Activated naive CD4-positive, alpha-beta T cell (primary cell): ENCODE measurements around the gene BTN2A1.
"Not testable (repeated sequence)": the region's sequence is repeated elsewhere in the genome, so short reads cannot be mapped to it uniquely, and the experiment has no call there.

Experiments used
- DNase-seq, 4 experiments: peaks; one replicate each; lab custom pipeline; 2025; lab: John Stamatoyannopoulos, UW

The BTN2A1 gene

DNA sequence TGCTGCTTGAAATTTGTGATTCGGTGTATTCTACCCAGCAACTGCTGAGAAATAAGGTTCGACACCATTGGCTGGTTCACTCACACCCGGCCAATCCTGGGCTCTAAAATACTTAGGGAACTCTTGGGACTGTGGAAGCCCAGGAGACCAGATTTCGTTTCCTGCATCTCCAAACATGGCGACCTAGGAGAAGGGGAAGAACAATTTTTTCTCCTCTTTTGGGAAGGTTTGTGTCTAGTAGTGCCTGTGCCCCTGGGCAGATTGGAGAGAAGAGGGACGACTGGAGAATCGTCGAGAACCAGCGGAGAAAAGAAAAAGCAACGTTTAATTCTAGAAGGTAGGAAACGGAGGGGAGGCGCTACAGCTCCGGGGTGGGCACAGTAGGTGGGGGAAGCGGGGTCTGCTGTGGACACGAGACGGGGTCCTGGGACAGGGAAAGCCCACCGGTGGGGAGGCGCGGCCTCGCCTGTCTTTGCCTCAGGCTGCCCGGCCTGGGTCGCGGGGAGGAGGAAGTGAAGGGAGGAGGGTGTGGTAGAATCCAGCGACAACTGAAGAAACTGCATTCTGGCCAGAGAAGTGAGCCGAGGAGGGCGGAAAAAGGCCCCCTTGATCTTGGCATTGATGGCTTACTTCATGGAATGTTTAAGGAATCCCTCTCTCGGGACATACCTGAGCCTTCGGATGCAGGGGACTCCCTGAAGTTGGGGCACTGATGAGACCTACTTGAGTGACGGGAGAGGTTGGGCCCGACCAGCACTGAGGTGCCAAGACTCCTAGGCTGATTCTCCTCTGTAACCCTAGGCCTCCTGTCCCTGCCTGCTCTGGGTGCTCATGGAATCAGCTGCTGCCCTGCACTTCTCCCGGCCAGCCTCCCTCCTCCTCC is at the start of gene BTN2A1:
Gene BTN2A1, plus strand, starts transcription at position 150 of the 883 bp plus-strand sequence. Its CDS starts 682 bp downstream, at position 832.
- peak in 3 of 4 experiments; percentile 14 to 39 (median 33) for DNase-seq

DNA sequence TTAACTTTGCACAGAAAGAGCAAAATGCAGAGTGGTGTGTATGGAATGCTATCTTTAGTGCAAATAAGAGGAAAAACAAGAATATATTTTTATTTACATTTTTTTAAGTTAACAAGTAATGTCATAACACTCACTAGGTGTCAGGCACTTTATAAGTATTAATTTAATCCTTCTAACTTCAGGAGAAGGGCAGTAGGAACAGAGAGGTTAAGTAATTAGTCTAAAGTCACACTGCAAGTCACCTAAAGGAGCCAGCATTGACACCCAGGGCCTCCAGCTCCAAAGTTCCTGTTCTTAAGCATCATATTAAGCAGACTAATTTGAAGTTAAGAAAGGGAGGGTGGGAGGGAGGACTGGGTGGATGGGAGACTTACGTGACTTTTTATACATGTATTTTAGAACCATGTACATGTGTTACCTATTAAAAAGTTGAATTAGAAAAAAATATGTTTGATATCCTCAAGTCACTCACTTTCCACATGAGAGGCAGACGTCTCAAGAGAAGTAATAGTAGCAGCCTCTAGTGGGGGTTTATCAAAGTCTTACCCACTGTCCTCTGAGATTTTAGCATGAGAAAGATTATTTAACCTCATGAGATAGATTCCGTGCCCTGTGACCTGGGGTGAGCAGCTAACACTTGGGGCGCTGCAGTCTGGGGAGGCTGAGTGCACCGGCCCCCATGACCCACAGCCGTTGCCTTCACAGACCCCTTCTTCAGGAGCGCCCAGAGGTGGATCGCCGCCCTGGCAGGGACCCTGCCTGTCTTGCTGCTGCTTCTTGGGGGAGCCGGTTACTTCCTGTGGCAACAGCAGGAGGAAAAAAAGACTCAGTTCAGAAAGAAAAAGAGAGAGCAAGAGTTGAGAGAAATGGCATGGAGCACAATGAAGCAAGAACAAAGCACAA is 48.7 kb upstream of the BTN2A1 start:
- no peak for DNase-seq

DNA sequence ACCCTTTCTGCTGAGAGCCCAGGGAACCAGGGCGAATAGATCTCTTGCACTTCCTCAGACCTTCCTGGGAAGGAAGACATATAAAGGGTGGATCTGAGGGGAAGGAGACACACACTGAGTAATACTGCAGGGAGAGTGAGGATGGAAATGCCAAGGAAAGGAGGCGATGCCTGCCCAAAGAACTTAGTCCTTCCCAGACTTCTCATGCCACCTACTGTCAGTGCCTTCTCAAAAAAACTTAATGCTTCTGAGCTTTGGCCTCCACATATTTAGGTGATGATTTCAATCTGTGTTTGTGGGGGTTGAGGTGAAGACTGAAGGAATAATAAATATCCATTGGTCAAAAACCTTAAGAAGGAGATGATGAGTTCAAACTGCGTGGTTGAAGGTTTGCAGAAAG is 46.0 kb upstream of the BTN2A1 start:
- no peak for DNase-seq

DNA sequence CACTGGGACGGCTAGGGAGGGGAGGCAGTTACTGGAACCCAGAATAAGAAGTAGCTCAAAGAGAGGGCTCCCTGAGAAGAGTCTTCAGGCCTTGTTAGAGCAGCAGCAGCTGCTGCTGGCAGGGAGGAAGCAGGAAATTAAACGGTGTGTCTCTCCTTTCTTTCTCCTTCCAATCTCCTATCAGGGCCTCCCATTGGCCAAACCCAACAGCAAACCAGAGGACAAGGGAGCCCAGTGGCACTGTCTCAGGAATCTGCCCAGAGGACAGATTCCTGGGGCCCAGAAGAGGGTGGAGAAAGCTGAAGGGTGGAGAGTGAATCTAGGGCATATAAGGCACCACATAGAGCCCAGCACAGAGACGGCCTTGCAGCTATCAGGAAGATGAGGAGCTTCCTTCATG is 45.5 kb upstream of the BTN2A1 start:
- DNase-seq, result no peak

DNA sequence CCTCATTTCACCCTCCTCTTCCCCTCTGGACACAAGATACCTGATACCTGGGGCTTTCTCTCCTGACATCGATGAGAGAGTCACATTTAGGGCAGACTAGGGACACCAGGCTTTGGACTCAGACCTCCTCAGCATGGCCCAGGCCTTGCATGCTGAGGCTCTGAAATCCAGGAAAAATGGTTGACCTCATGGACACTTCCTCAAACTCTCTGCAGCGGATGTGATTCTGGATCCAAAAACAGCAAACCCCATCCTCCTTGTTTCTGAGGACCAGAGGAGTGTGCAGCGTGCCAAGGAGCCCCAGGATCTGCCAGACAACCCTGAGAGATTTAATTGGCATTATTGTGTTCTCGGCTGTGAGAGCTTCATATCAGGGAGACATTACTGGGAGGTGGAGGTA is 44.8 kb upstream of the BTN2A1 start:
- DNase-seq, result no peak

DNA sequence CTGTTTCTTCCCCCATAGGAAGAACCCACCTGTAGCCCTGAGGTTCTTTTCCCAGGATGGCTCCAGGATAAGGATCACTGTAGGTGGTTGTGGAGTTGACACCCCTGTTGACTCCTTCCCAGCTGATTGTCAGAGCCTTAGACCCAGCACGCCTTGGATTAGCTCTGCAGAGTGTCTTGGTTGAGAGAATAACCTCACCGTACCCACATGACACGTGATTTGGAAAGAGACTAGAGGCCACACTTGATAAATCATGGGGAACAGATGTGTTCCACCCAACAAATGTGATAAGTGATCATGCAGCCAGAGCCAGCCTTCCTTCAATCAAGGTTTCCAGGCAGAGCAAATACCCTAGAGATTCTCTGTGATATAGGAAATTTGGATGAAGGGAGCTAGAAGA is 43.5 kb upstream of the BTN2A1 start:
- DNase-seq, result no peak

DNA sequence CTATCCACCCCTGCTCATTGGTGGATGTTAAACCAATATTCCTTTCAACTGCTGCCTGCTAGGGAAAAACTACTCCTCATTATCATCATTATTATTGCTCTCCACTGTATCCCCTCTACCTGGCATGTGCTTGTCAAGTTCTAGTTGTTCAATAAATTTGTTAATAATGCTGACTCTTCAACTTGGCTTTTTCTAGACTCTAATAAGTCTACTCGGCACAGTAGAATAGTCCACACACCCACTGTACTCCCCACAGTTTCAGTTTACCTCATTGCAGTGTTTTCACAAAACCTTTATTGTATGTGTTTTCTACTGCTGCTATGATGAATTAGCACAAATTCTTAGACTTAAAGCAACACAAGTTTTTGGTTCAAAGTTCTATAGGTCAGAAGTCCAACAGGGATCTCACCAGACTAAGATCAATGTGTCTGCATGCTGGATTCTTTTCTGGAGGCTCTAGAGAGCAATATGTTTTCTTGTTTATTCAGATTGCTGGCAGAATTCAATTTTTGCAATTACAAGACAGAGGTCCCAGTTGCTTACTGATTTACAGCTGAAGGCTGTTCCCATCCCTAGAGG is 42.6 kb upstream of the BTN2A1 start:
- DNase-seq, result no peak

DNA sequence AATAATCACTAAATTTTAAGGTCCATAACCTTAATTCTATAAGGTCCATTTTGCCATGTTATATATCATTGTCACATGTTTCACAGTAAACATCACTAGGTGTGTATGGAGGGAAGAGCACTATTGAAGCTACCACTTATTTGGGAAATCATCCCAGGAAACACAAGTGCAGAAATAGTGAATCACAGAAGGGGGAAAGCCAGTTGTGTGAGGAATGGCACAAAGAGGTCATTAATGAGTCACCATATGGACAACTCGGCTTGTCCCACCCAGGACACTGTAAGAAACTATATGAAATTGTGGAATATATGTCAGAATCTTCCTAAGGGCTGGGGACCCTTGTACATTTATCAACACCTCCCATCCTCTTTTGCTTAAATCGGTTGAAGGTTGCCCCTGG is 42.0 kb upstream of the BTN2A1 start:
- no peak for DNase-seq

DNA sequence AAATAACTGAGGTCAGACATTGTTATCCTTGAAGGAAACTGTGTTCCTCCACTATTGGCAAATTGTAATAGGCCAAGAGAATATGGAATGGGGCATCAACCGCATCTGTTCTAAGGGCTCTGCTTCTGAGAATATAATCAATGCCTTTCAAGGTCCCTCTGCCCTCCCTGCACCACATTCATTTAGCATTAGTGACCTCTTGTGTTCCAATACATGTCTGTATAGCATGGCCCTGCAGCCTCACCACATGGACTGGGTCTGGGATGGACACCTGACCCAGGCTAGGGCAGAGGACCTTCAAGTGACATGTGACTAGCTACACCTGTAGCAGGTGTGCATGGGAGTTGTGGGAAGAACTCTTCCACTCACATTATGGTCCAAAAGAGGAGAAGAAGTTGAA is 41.5 kb upstream of the BTN2A1 start:
- no peak for DNase-seq

DNA sequence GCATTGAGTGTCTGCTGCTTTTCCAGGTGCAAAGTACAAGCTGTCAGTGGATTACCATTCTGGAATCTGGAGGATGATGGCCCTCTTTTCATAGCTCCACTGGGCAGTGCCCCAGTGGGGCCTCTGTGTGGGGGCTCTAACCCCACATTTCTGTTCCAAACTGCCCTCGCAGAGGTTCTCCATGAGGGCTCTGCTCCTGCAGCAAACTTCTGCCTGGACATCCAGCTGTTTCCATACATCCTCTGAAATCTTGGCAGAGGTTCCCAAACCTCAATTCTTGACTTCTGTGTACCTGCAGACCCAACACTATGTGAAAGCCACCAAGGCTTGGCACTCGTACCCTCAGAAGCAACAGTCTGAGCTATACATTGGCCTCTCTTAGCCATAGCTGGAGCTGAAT is 39.7 kb upstream of the BTN2A1 start:
- not testable (repeated sequence) for DNase-seq

DNA sequence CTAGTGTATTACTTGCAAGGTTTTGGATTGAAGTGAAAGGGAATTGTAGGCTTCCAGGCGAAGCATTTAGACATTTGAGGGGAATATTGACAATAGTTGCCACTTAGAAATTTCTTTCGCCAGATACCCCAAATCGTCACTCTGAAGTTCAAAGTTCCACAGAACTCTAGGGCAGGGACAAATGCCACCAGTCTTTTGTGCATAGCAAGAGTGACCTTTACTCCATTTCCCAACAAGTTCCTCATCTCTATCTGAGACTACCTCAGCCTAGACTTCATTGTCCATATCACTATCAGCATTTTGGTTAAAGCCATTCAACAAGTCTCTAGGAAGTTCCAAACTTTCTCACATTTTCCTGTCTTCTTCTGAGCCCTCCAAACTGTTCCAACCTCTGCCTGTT is 39.0 kb upstream of the BTN2A1 start:
- not testable (repeated sequence) for DNase-seq

DNA sequence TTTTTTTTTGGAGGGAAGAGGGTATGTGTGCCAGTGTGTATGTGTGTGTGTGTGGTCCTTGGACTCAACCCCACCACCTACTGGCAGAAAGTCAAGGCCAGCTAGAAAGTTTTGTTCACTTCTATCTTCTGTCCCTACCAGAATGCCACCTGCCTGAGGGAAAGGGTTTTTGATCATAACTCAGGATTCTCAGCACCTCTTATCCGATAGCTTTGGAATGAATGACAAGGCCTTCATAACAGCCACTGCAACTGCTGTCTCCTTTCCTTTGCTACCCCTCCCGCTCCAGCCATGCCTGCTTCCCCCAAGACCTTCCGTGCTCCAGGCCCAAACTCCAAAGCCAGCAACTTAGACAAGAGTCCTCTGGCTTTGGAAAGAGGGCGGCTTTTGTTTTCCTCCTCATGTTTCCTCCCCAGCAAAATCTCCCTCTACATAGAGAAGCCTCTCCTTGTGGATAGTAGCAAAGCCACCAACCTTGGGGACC is 37.0 kb upstream of the BTN2A1 start:
- DNase-seq, result no peak

DNA sequence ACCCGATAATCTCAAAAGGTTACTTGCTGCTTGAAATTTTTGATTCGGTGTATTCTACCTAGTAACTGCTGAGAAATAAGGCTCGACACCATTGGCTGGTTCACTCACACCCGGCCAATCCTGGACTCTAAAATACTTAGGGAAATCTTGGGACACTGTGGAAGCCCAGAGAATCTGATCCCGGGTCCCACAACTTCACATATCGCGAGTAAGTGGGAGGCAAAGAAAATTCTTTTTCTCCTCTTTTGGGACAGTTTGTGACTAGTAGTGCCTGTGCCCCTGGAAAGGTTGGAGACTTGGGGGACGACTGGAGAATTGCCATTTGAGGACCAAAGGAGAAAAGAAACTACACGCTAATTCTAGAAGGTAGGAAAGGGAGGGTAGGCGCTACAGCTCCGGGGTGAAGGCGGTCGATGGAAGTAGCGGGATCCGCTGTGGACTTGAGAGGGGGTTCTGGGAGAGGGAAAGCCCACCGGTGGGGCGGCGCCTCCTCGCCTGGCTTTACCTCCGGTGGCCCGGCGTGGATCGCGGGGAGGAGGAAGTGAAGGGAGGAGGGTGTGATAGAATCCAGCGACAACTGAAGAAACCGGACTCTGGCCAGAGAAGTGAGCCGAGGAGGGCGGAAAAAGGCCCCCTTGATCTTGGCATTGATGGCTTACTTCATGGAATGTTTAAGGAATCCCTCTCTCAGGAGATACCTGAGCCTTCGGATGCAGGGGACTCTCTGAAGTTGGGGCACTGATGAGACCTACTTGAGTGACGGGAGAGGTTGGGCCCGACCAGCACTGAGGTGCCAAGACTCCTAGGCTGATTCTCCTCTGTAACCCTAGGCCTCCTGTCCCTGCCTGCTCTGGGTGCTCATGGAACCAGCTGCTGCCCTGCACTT is 36.3 kb upstream of the BTN2A1 start:
- DNase-seq, result peak in 2 of 4 experiments; percentile 7 to 16

DNA sequence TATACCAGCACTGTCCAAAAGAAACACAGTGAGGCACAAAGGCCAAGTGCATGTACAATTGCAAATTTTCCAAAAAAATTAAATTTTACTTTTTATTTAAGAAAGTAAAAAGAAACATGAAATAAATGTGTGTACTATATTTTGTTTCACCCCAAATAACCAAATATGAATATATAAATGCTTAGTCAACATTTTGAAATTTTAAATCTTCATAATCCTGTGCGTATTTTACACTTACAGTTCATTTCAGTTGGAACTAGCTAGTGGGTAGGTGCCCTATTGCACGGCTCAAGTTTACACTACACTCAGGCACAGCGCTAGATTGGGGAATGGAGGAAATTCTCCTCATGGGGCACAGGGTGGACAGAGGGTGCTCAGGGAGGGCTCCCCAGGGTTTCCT is 35.4 kb upstream of the BTN2A1 start:
- DNase-seq, result no peak

DNA sequence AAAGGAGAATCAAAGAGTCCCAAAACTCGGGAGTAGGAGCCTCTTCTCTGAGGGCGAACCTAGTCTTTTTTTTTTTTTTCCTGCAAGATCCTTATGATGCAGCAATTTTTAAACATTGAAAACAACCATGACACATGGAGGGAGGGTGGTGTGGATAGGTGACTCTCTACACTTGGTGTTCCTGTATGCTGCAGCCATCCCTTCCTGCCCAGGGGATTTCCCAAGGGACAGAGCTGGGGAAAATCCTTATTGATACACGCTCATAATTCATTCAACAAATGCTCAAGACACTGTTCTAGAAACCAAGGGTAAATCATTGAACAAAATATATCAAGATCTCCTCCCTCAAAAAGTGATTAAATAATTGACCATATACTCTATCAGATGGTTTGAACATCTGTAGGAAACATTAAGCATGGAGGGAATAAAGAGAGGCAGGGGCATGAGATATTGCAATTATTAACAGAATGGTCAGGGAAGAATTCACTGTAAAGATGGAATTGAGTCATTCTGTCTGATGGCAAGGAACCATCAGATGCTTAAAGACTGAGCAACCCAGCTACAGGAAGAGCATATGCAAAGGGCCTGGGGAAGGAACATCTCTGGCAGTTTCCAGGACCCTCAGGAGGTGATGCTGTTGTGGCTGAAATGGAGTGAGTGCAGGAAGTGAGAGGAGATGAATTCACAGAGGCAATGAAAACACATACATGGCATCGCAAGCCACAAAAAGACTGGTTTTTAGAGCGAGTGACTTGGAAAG is 30.9 kb upstream of the BTN2A1 start:
- no peak for DNase-seq

DNA sequence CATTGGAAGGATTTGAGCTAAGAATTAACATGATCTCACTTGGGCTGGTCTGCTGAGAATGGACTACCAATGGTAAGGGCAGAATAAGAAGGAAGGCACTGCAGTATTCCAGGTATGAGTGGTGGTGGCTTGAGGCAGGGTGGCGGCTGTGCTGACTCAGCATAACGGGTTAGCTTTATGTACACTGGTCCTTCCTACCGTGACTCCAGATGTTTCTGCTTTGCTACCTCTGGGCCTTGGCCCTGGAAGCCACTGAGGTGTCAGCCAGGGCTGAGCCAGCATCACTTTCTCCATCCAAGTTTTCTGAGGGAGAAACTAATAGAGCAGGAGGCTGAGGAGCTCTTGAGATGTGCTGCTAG is 30.3 kb upstream of the BTN2A1 start:
- no peak for DNase-seq

DNA sequence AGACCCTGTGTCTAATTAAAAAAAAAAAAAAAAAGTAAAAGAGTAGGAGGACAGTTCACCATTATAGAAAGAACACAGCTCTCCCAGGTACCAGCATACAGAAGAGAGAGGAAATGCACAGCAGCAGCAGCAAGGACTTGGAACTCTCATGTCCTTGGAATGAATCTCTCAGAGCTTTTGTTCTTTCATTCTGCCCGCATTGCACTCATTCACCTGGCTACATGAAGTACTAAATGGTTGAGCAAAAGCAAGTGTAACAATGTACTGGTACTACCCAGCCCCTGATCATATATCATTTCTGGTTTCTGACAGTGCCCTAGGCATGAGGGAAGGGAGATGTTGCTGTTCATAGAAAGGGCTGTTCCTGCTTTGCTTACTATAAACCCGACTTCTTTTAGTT is 29.5 kb upstream of the BTN2A1 start:
- no peak for DNase-seq

DNA sequence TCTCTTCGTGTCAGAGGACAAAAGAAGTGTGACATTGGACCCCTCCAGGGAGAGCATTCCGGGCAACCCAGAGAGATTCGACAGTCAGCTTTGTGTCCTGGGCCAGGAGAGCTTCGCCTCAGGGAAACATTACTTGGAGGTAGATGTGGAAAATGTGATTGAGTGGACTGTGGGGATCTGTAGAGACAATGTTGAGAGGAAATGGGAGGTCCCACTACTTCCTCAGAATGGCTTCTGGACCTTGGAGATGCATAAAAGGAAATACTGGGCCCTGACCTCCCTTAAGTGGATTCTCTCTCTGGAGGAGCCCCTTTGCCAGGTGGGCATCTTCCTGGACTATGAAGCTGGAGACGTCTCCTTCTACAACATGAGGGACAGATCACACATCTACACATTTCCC is 27.0 kb upstream of the BTN2A1 start:
- DNase-seq, result no peak

DNA sequence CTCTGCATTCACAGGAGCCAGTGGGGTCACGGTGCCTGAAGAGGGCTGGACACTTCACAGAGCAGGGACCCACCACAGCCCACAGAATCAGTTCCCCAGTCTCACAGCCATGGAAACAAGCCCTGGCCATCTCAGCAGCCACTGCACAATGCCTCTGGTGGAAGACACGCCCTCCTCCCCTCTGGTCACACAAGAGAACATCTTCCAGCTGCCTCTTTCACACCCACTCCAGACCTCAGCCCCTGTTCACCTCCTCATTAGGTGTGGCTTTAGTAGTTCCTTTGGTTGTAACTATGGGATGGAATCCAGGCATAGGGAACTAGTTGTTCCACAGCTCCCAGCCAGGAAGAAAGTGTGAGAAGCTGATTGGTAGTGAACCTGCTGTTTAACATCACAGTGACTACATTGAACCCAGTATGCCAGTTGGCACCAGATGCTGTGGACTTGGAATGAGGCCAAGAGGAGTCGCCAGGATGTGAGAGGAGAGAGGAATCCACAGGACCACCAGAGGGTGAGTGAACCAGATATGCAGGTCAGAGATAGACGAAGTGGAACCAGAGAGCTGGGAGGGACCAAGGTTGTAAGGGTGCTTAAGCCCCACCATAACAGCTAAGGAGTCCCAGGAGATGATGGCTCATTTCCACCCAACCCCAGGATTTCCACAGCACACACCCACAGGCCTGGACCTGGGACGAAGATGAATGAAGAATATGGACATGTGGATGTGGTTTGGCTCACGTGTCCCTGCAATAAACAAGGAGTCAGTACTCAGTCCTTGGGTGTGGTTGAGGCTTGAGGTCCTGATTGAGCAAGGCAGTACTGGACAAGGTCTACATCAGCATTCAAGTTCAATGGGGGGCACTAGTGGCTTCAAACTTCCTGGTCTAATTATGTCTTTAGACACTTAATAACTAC is 26.2 kb upstream of the BTN2A1 start:
- no peak for DNase-seq
